ENCODE data around the gene OR10C1. TPM values are rescaled to one million over a fixed set of nuclear protein-coding genes. Genes with fewer than 3 reads are reported as not detected.

Gene OR10C1
- total and polyA plus RNA-seq, 2 of the 4 experiments (the other 2 are of a cell fraction): not detected

GRCh38 chr6:29489286-29489685 is 50.2 kb downstream of the OR10C1 start:
- no peak for DNase-seq
- BruUV-seq (replicated peaks): no TSS peak
- WGBS, 2 experiments (ENCODE audit: extremely low coverage in 2 of 2, insufficient read length in 1 of 2): 67% methylated on average over 1 of the region's 8 CpGs; no CpG with 5 or more reads in 1 of the 2 experiments

More at GRCh38 chr6:29489286-29489685, 50.2 kb downstream of the OR10C1 start:
- no peak overlapping the region for H2AK5ac ChIP-seq (ENCODE audit: low read depth, low read length)
- dilution Hi-C loops (cut with HindIII; ENCODE audit: low sequenced_read_pairs, unreplicated experiment): no loop called here
- H2BK120ac ChIP-seq (ENCODE audit: low read depth, low read length): no peak overlapping the region
- H4K91ac ChIP-seq (ENCODE audit: insufficient read depth, low read depth, low read length): no peak overlapping the region
- no peak overlapping the region for H4K8ac ChIP-seq (ENCODE audit: low read depth in 2 of 2, low read length in 2 of 2)
- no peak overlapping the region for H3K23ac ChIP-seq (ENCODE audit: low read depth, low read length)
- in situ Hi-C loops (cut with MboI; ENCODE audit: low sequenced_read_pairs): no loop called here
- no peak overlapping the region for H3K18ac ChIP-seq (ENCODE audit: low read depth, low read length)
- no peak overlapping the region for H3K9ac ChIP-seq (ENCODE audit: low read depth, low read length)
- no peak overlapping the region for H2AK9ac ChIP-seq (replicated peaks; ENCODE audit: low read depth, low read length, poor library complexity)
- H3K14ac ChIP-seq (replicated peaks; ENCODE audit: low read depth, low read length): no peak overlapping the region
- ATAC-seq (ENCODE audit: low read depth): no peak
- no peak overlapping the region for H2BK20ac ChIP-seq (ENCODE audit: low read depth, low read length)
- no peak overlapping the region for H2BK5ac ChIP-seq (ENCODE audit: low read depth, low read length, poor library complexity, severe bottlenecking)
- H3K4ac ChIP-seq (ENCODE audit: low read depth, low read length): no peak overlapping the region
- no peaks in the 10 kb centered on the region for H3K27me3 ChIP-seq (ENCODE audit: control insufficient read depth, insufficient read depth, low read length)
- ChIA-PET CTCF (no interaction called here), POLR2A (ENCODE audit: unreplicated experiment) (no interaction called here)
- no peak overlapping the region for H3K56ac ChIP-seq (ENCODE audit: extremely low read depth, insufficient read depth, low read length)
- H3K9me1 ChIP-seq (ENCODE audit: insufficient read depth, low read length): no peaks in the 10 kb centered on the region
- no peak overlapping the region for H4K5ac ChIP-seq (ENCODE audit: low read depth, low read length)
- intact Hi-C loops (cut with micrococcal nuclease): no loop called here
- H3K36me3 ChIP-seq (ENCODE audit: control insufficient read depth, insufficient read depth, low read length): no peaks in the 10 kb centered on the region
- H3K4me2 ChIP-seq (ENCODE audit: low read depth, low read length): no peak overlapping the region
- no peaks in the 10 kb centered on the region for H3K4me1 ChIP-seq (ENCODE audit: control insufficient read depth, insufficient read depth, low read length)
- H2BK15ac ChIP-seq (ENCODE audit: low read depth, low read length): no peak overlapping the region
- H4K20me1 ChIP-seq (ENCODE audit: insufficient read depth, low read length): no peaks in the 10 kb centered on the region
- peaks cover 11% of the 10 kb centered on the region for H3K9me3 ChIP-seq (ENCODE audit: control insufficient read depth, insufficient read depth, low read length)
- no peak overlapping the region for H2AFZ ChIP-seq (replicated peaks; ENCODE audit: low read length, poor library complexity)
- H3K4me3 ChIP-seq (ENCODE audit: insufficient read depth, low read depth, low read length): no peak overlapping the region
- no peak overlapping the region for H3K27ac ChIP-seq (ENCODE audit: insufficient read depth, low read length)
- no peaks in the 10 kb centered on the region for H3K79me1 ChIP-seq (ENCODE audit: low read depth in 1 of 2, low read length in 2 of 2)
- TF ChIP-seq RAD21 (IDR thresholded peaks at IDR 0.05; ENCODE audit: low read length) (no peak), BHLHE40 (IDR thresholded peaks at IDR 0.05; ENCODE audit: low read depth, low read length) (no peak), CTCF (conservative IDR thresholded peaks at IDR 0.05; ENCODE audit: low read depth, low read length) (no peak), SMC3 (IDR thresholded peaks at IDR 0.05; ENCODE audit: low read depth, low read length) (no peak), FOS (IDR thresholded peaks at IDR 0.05; ENCODE audit: low read depth, low read length) (no peak), CHD1 (IDR thresholded peaks at IDR 0.05; ENCODE audit: low read depth, low read length) (no peak), RFX5 (IDR thresholded peaks at IDR 0.05; ENCODE audit: low read depth, low read length) (no peak), CEBPB (IDR thresholded peaks at IDR 0.05; ENCODE audit: low read depth, low read length) (no peak), MAZ (IDR thresholded peaks at IDR 0.05; ENCODE audit: borderline replicate concordance, low read depth, low read length) (no peak), POLR2A (IDR thresholded peaks at IDR 0.05; ENCODE audit: low read depth, low read length) (no peak), MAFK (IDR thresholded peaks at IDR 0.05; ENCODE audit: low read depth, low read length) (no peak), RCOR1 (IDR thresholded peaks at IDR 0.05; ENCODE audit: insufficient replicate concordance, low read length) (no peak), NFE2L2 (IDR thresholded peaks at IDR 0.05; ENCODE audit: low read depth, low read length) (no peak), MXI1 (IDR thresholded peaks at IDR 0.05; ENCODE audit: borderline replicate concordance, low read depth, low read length) (no peak)
- TF ChIP-seq, protein P1, sequence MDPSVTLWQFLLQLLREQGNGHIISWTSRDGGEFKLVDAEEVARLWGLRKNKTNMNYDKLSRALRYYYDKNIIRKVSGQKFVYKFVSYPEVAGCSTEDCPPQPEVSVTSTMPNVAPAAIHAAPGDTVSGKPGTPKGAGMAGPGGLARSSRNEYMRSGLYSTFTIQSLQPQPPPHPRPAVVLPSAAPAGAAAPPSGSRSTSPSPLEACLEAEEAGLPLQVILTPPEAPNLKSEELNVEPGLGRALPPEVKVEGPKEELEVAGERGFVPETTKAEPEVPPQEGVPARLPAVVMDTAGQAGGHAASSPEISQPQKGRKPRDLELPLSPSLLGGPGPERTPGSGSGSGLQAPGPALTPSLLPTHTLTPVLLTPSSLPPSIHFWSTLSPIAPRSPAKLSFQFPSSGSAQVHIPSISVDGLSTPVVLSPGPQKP (IDR thresholded peaks at IDR 0.05; ENCODE audit: borderline replicate concordance, low read depth, low read length): no peak
- TF ChIP-seq, protein P2, sequence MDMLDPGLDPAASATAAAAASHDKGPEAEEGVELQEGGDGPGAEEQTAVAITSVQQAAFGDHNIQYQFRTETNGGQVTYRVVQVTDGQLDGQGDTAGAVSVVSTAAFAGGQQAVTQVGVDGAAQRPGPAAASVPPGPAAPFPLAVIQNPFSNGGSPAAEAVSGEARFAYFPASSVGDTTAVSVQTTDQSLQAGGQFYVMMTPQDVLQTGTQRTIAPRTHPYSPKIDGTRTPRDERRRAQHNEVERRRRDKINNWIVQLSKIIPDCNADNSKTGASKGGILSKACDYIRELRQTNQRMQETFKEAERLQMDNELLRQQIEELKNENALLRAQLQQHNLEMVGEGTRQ (IDR thresholded peaks at IDR 0.05; ENCODE audit: low read depth, low read length): no peak

Data from IMR-90 (cell line).